Left ventricle myocardium inferior (tissue), 1 donor: ENCODE measurements around the gene HOXA1. TPM values are rescaled to one million over a fixed set of nuclear protein-coding genes. Genes with fewer than 3 reads are reported as not detected.

Experiments
- DNase-seq: peaks from one replicate; pipeline ENCODE4 v3.0.0-alpha.2; 2020
- H3K27ac ChIP-seq: fragments of 200-600 bp; replicated peaks from 2 replicates; pipeline ENCODE4 v1.8.0; 2021
- H3K27me3 ChIP-seq: fragments of 200-600 bp; 2 replicates; pipeline ENCODE4 v1.8.0; 2021; ENCODE audit warnings: low read depth
- H3K36me3 ChIP-seq: fragments of 200-600 bp; 2 replicates; pipeline ENCODE4 v1.8.0; 2021
- H3K4me1 ChIP-seq: fragments of 200-600 bp; 2 replicates; pipeline ENCODE4 v1.8.0; 2021
- H3K4me3 ChIP-seq: fragments of 200-600 bp; 2 replicates; pipeline ENCODE4 v1.8.0; 2021; ENCODE audit warnings: mild to moderate bottlenecking, moderate library complexity
- H3K9me3 ChIP-seq: fragments of 200-600 bp; replicated peaks from 2 replicates; pipeline ENCODE4 v1.8.0; 2021
- CTCF ChIP-seq: fragments of 200-600 bp; IDR thresholded peaks from 2 replicates; pipeline ENCODE4 v1.8.0; 2021; ENCODE audit warnings: antibody characterized with exemption, mild to moderate bottlenecking, borderline replicate concordance
- intact Hi-C: fragments of 100-400 bp; cut with micrococcal nuclease; formaldehyde crosslinking; loops from one replicate; pipeline ENCODE4 v1.11.0; 2022
- total RNA-seq: library from RNA; stranded (reverse); fragmentation: NEBNext Ultra II Directional; extraction: Animal tissue kit (Norgen Biotek cat#: 25700); gene quantifications from one replicate; pipeline ENCODE4 v1.2.1, GENCODE V29; 2021
- donor health status: DM: no; HTN: yes; CAD: no; lungs with severe emphysema.

HOXA1 gene
- total RNA-seq, 1 donor from 2014 or later, result not detected

- no peak overlapping the region for H3K4me3 ChIP-seq
- H3K36me3 ChIP-seq, result no peaks in the 10 kb centered on the region
- no peak for TF ChIP-seq CTCF
- no peaks in the 10 kb centered on the region for H3K9me3 ChIP-seq
- H3K4me1 ChIP-seq, result peaks cover 16% of the 10 kb centered on the region
- no peak overlapping the region for H3K27ac ChIP-seq
- peaks cover 100% of the 10 kb centered on the region for H3K27me3 ChIP-seq
- DNase-seq, result no peak
- intact Hi-C loops, result no loop called here
Measured at GRCh38 chr7:27137640-27138315, 42.0 kb upstream of the HOXA1 start.

- Histone ChIP-seq H3K27ac (no peak overlapping the region), H3K4me1 (peaks cover 12% of the 10 kb centered on the region), H3K9me3 (no peaks in the 10 kb centered on the region), H3K36me3 (no peaks in the 10 kb centered on the region), H3K4me3 (no peak overlapping the region), H3K27me3 (peaks cover 100% of the 10 kb centered on the region)
- TF ChIP-seq CTCF, result no peak
- no peak for DNase-seq
- intact Hi-C loops, result no loop called here
Measured at GRCh38 chr7:27134392-27134791, 38.6 kb upstream of the HOXA1 start.

GRCh38 chr7:27133409-27134231 lies 37.8 kb upstream of the HOXA1 start:
- intact Hi-C loops, result no loop called here
- Histone ChIP-seq H3K27me3 (peaks cover 100% of the 10 kb centered on the region), H3K9me3 (no peaks in the 10 kb centered on the region), H3K36me3 (no peaks in the 10 kb centered on the region), H3K4me3 (no peak overlapping the region), H3K27ac (no peak overlapping the region), H3K4me1 (peaks cover 10% of the 10 kb centered on the region)
- DNase-seq, result no peak
- no peak for TF ChIP-seq CTCF

GRCh38 chr7:27132978-27133377 lies 37.2 kb upstream of the HOXA1 start:
- intact Hi-C loops, result no loop called here
- Histone ChIP-seq H3K27ac (no peak overlapping the region), H3K4me1 (peaks cover 10% of the 10 kb centered on the region), H3K36me3 (no peaks in the 10 kb centered on the region), H3K9me3 (no peaks in the 10 kb centered on the region), H3K4me3 (no peak overlapping the region), H3K27me3 (peaks cover 100% of the 10 kb centered on the region)
- no peak for TF ChIP-seq CTCF
- no peak for DNase-seq

GRCh38 chr7:27132214-27132613 lies 36.4 kb upstream of the HOXA1 start:
- no peak for TF ChIP-seq CTCF
- intact Hi-C loops, result no loop called here
- no peak for DNase-seq
- Histone ChIP-seq H3K4me1 (peaks cover 10% of the 10 kb centered on the region), H3K4me3 (no peak overlapping the region), H3K36me3 (no peaks in the 10 kb centered on the region), H3K9me3 (no peaks in the 10 kb centered on the region), H3K27ac (no peak overlapping the region), H3K27me3 (peaks cover 100% of the 10 kb centered on the region)
